GM21515 (cell line): ENCODE results near the gene JARID2.
"Not testable (repeated sequence)": the region's sequence is repeated elsewhere in the genome, so short reads cannot be mapped to it uniquely, and the experiment has no call there.

Source experiments
- ATAC-seq: cut with Tn5 transposase; IDR thresholded peaks from one replicate; pipeline ENCODE4 v1.9.1; 2021; ENCODE audit not compliant: unreplicated experiment

JARID2 gene

GRCh38 chr6:15412767-15413166 is 166.9 kb downstream of the JARID2 start:
- ATAC-seq: no peak

DNA sequence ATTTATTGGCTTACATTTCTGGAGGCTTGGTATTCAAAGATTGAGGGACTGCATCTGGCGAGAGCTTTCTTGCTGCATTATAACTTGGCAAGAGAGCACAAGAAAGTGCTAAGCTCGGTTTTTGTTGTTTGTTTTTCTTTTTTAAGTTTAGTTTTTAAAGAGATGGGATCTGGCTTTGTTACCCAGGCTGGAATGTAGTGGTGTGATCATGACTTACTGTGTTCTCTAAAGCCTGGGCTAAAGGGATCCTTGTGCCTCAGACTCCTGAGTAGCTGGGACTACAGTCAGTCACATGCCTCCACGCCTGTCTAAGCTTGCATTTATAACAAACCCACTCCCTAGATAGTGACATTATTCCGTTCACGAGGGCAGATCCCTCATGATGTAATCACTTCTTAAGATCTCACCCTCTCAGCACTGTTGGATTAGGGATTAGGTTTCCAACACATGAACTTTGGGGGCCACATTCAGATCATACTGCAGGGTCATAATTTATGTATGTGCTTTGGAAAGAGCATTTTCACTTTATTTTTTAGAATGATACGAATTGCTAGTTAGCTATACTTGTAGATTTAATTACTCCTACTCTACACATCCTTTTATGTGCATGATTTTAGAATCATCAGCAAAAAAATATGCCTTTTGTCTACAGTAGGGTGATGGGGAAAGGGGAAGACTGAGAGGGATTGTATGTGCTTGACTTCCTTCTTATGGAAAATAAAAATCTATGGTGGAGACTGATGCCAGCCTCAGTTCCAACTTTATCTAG is 167.8 kb downstream of the JARID2 start:
- no peak for ATAC-seq

GRCh38 chr6:15414235-15414612 is 168.4 kb downstream of the JARID2 start:
- ATAC-seq: no peak

- not testable (repeated sequence) for ATAC-seq
Observed at GRCh38 chr6:15415622-15416021, 169.8 kb downstream of the JARID2 start.

GRCh38 chr6:15416932-15417509 is 171.2 kb downstream of the JARID2 start:
- ATAC-seq: no peak

DNA sequence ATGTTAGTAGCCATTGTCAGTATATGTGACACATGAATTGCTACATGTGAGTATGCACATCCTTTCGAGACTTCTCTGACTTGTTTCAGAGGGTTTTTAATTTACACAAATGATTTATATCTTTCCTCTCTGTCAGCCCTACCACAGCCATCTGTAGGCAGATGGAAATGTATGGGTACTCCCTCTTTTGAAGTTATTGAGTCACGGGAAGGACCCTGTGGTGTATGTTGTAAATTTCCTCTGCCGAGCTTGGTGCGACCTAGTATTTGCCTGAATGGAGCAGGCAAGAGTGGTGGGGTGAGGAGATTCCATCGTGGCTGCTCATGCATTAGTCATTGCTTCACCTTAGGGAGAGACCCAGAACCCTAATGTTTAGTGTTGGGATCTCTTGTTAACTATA is 171.9 kb downstream of the JARID2 start:
- ATAC-seq: no peak

- no peak for ATAC-seq
Observed at GRCh38 chr6:15419493-15419892, 173.6 kb downstream of the JARID2 start.

DNA sequence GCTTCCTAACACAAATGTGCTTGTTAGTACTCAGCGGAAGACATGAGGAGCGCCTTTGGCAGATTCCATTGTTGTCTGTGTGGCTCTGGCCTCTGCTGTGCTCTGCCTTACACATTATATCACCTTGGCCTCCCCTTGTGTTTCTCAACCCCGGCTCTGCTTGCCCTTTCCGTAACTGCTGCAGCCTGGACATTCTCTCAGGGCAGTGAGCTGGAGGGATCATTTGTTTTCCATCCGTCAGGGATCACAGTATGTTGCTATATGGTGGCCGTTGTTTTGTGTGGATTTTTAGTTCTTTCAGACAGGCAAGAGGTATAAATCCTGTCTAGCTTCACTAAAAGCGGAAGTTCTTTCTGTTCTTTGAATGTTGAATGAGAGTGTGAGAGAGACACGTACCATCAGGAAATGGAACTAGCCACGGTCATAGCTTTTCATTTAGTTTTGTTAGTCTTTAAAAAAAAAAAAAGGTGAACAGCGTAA is 175.1 kb downstream of the JARID2 start:
- ATAC-seq: peak; percentile 86

DNA sequence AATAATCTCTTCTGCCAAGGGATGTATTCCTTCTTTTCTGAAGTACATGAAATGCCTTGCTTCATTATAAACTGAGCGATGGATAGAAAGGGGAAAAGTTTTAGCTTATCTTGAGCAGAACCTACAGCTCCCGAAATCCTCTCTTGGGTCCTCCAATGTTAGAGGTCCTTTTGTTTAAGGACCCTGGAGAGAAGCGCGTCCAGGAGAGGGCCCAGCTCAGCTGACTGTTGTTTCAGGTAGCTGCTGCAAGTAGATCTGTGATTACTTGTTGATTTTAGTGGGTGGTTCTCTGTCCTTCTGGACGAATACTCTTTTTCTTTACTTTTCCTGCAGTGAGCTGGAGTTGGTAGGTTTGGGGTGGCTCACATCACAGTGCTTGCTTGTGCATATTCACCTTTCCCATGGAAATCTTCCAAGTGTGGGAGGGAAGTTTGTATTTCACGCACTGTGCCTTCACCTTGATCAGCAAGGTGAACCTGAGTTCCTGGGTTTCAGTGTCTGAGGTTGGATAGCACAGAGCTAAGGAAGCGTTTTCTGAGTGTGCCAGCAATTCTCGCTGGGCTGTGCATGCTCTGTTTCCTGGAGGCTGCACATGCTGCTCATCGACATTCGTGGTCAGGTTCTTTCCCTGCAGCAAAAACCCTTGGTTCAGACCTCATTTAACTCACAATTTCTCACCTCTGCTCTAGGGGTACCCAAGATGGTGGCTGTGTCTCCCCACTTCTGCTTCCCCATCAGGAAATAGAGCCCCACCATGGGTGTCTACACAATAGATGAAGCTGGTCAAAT is 176.3 kb downstream of the JARID2 start:
- peak; percentile 42 for ATAC-seq

- no peak for ATAC-seq
Observed at GRCh38 chr6:15423286-15423993, 177.6 kb downstream of the JARID2 start.

GRCh38 chr6:15425947-15426346 is 180.1 kb downstream of the JARID2 start:
- no peak for ATAC-seq

DNA sequence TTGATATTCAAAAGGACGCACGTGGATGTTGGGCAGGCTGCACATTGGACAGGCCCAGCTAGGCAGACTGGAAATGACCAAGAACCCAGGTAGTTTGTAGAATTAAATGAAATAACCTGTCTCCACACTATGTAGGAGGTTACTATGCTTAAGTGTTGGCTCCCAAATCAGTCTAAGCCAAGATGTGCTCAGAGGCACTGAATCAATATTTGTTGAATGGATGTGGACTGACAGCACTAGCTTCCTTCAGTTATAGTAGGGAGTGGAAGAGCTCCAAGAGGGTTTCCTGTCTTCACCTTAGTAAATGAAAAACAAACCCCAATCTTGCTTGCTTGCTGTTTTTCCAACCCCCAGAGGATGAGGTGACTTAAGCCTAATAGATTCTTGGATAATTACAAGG is 180.5 kb downstream of the JARID2 start:
- ATAC-seq: no peak

- ATAC-seq: no peak
Observed at GRCh38 chr6:15426901-15427300, 181.0 kb downstream of the JARID2 start.

- no peak for ATAC-seq
Observed at GRCh38 chr6:15427331-15428070, 181.6 kb downstream of the JARID2 start.

GRCh38 chr6:15429141-15430110 is 183.6 kb downstream of the JARID2 start:
- ATAC-seq: no peak

DNA sequence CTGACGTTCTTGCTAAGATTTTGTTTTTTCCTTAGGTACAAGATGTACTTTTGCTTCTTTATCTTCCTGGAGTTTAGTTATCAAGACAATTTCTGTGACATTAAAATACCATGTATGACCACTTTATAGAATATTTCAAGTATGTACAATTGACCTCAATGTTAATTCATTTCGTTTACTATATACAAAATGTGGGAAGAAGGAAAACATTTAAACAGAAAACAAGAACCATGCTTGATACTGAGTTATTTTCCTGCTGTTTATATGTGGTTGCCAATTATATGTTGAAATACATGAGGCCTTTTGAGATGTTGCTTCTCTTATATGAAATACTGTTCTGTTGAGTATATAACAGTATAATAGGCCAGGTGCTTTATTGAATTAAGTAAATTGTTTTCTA is 184.3 kb downstream of the JARID2 start:
- no peak for ATAC-seq

GRCh38 chr6:15430931-15431405 is 185.1 kb downstream of the JARID2 start:
- ATAC-seq: no peak

GRCh38 chr6:15431762-15432483 is 186.1 kb downstream of the JARID2 start:
- ATAC-seq: no peak

DNA sequence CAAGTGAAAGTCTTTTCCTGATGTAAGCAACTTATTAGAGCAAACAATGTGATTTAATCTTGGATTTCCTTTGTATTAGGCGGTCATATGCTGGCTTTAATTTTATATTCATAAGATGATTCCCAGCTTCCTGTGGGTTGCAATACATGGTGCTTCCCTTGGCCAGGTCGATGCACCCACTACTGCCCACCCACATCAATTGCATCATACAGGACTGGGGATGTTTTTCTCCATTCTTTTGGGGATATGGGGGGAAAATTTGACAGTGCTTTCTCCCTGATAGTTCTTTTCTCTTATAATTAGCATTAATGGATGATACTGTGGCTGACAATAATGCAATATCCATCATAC is 187.6 kb downstream of the JARID2 start:
- no peak for ATAC-seq
